Esophagus muscularis mucosa (tissue), 3 donors: ENCODE results near the gene MREG.

Source experiments
- CTCF ChIP-seq, 3 experiments: fragments of 200-600 bp in 2 of 3; fragments of 450-650 bp in 1 of 3; sonication (generic) in 2 of 3; IDR thresholded peaks; one replicate each; pipeline ENCODE4 v1.5.1; 2017 to 2019; ENCODE audit warnings: antibody characterized with exemption in 3 of 3, mild to moderate bottlenecking in 2 of 3, moderate library complexity in 1 of 3
- POLR2AphosphoS5 ChIP-seq, 2 donors: sonication (generic); formaldehyde crosslinking; IDR thresholded peaks; one replicate each; pipeline ENCODE4 v1.6.1; 2017; ENCODE audit warnings: antibody characterized with exemption in 2 of 2

- no peak for TF ChIP-seq CTCF (IDR thresholded peaks at IDR 0.05)
- TF ChIP-seq POLR2AphosphoS5 (IDR thresholded peaks at IDR 0.05), result no peak
These were observed 97.9 kb downstream of the MREG start for GRCh38 chr2:215915441-215915840.
